HuH-7 (cell line): ENCODE data around the gene USP17L5.
"Not testable (repeated sequence)": the region's sequence is repeated elsewhere in the genome, so short reads cannot be mapped to it uniquely, and the experiment has no call there.

ENCODE experiments used
- DNase-seq: peaks from one replicate; pipeline ENCODE4 v3.0.0; 2011; ENCODE audit warnings: low spot score

Gene USP17L5, protein sequence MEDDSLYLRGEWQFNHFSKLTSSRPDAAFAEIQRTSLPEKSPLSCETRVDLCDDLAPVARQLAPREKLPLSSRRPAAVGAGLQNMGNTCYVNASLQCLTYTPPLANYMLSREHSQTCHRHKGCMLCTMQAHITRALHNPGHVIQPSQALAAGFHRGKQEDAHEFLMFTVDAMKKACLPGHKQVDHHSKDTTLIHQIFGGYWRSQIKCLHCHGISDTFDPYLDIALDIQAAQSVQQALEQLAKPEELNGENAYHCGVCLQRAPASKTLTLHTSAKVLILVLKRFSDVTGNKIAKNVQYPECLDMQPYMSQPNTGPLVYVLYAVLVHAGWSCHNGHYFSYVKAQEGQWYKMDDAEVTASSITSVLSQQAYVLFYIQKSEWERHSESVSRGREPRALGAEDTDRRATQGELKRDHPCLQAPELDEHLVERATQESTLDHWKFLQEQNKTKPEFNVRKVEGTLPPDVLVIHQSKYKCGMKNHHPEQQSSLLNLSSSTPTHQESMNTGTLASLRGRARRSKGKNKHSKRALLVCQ

DNA sequence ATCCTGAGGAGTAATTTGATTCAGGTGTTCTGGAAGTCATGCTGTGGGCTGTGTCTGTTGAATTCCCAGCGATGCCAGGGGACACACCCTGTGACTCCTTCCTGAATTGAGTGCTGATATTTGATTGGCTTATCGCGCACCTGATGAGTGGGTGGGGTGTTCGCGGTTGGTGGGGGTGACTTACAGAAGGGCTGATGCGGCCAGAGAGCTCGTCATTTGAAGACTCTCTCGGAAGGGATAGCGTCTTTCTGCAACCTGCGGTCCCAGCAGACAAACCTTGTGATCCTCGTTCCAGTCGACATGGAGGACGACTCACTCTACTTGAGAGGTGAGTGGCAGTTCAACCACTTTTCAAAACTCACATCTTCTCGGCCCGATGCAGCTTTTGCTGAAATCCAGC, at the start of gene USP17L5:
TSS of gene USP17L5 (plus strand) at position 301 of the 400 bp plus-strand sequence. CDS start at position 301, 0 bp downstream.
- DNase-seq = not testable (repeated sequence)

- not testable (repeated sequence) for DNase-seq
These were observed 15.0 kb upstream of the USP17L5 start for GRCh38 chr4:9324191-9324590.

DNA sequence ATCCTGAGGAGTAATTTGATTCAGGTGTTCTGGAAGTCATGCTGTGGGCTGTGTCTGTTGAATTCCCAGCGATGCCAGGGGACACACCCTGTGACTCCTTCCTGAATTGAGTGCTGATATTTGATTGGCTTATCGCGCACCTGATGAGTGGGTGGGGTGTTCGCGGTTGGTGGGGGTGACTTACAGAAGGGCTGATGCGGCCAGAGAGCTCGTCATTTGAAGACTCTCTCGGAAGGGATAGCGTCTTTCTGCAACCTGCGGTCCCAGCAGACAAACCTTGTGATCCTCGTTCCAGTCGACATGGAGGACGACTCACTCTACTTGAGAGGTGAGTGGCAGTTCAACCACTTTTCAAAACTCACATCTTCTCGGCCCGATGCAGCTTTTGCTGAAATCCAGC, 14.3 kb upstream of the USP17L5 start, which contains the start of gene USP17L24:
TSS of gene USP17L24 (plus strand) at position 301 of the 400 bp plus-strand sequence. CDS start at position 301, 0 bp downstream.
- DNase-seq = not testable (repeated sequence)

GRCh38 chr4:9329611-9330010, 9.6 kb upstream of the USP17L5 start, which contains the start of gene USP17L25:
TSS of gene USP17L25 (plus strand) at chr4:9329911. CDS start at chr4:9329911, 0 bp downstream.
- not testable (repeated sequence) for DNase-seq

DNA sequence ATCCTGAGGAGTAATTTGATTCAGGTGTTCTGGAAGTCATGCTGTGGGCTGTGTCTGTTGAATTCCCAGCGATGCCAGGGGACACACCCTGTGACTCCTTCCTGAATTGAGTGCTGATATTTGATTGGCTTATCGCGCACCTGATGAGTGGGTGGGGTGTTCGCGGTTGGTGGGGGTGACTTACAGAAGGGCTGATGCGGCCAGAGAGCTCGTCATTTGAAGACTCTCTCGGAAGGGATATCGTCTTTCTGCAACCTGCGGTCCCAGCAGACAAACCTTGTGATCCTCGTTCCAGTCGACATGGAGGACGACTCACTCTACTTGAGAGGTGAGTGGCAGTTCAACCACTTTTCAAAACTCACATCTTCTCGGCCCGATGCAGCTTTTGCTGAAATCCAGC, 4.8 kb upstream of the USP17L5 start, which contains the start of gene USP17L26:
TSS of gene USP17L26 (plus strand) at position 301 of the 400 bp plus-strand sequence. CDS start at position 301, 0 bp downstream.
- not testable (repeated sequence) for DNase-seq

- DNase-seq = not testable (repeated sequence)
These were observed 4.6 kb downstream of the USP17L5 start, which contains the start of gene USP17L27 for GRCh38 chr4:9343848-9344247. TSS of gene USP17L27 (plus strand) at chr4:9344148. CDS start at chr4:9344148, 0 bp downstream.

DNA sequence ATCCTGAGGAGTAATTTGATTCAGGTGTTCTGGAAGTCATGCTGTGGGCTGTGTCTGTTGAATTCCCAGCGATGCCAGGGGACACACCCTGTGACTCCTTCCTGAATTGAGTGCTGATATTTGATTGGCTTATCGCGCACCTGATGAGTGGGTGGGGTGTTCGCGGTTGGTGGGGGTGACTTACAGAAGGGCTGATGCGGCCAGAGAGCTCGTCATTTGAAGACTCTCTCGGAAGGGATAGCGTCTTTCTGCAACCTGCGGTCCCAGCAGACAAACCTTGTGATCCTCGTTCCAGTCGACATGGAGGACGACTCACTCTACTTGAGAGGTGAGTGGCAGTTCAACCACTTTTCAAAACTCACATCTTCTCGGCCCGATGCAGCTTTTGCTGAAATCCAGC, 9.4 kb downstream of the USP17L5 start, which contains the start of gene USP17L28:
TSS of gene USP17L28 (plus strand) at position 301 of the 400 bp plus-strand sequence. CDS start at position 301, 0 bp downstream.
- DNase-seq = not testable (repeated sequence)

GRCh38 chr4:9350866-9351265, 11.7 kb downstream of the USP17L5 start:
- not testable (repeated sequence) for DNase-seq

GRCh38 chr4:9353338-9353737, 14.1 kb downstream of the USP17L5 start, which contains the start of gene USP17L29:
TSS of gene USP17L29 (plus strand) at chr4:9353638. CDS start at chr4:9353638, 0 bp downstream.
- not testable (repeated sequence) for DNase-seq

DNA sequence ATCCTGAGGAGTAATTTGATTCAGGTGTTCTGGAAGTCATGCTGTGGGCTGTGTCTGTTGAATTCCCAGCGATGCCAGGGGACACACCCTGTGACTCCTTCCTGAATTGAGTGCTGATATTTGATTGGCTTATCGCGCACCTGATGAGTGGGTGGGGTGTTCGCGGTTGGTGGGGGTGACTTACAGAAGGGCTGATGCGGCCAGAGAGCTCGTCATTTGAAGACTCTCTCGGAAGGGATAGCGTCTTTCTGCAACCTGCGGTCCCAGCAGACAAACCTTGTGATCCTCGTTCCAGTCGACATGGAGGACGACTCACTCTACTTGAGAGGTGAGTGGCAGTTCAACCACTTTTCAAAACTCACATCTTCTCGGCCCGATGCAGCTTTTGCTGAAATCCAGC, 23.6 kb downstream of the USP17L5 start, which contains the start of gene USP17L30:
TSS of gene USP17L30 (plus strand) at position 301 of the 400 bp plus-strand sequence. CDS start at position 301, 0 bp downstream.
- not testable (repeated sequence) for DNase-seq

GRCh38 chr4:9379881-9380280, 40.7 kb downstream of the USP17L5 start:
- not testable (repeated sequence) for DNase-seq

- DNase-seq = peak; percentile 1
These were observed 41.9 kb downstream of the USP17L5 start for GRCh38 chr4:9381012-9381534.

GRCh38 chr4:9384126-9384525, 44.9 kb downstream of the USP17L5 start:
- DNase-seq = no peak

- DNase-seq = not testable (repeated sequence)
These were observed 49.8 kb downstream of the USP17L5 start for GRCh38 chr4:9389001-9389400.
